ENCODE data around the gene ZNF579. TPM values are rescaled to one million over a fixed set of nuclear protein-coding genes. Genes with fewer than 3 reads are reported as not detected.

ZNF579 gene
- total RNA-seq, 1 donor from 2014 or later = 1.8 TPM

DNA sequence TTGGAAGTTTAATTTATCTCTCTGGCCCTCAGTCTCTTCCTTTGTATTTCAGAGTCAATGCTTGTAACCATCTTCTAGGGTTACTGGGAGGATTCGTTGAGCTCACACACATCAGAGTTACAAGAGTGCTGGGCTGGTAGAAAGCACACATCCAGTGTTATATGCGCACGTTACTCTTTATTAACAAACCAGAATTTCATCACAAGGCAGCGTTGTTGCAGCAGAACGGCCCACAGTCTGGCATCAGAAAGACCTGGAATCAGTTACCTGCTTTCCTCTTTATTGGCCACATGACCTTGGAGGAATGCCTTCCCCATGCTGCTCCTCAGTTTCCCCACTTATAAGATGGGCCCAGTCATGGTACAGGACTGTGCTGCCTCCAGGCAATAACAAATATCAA lies 28.7 kb upstream of the ZNF579 start:
- no peak for DNase-seq (ENCODE audit: low read depth)
- FAIRE-seq = no peak
- Histone ChIP-seq H3K36me3 (ENCODE audit: control insufficient read depth, insufficient read depth, low read length) (peaks cover 10% of the 10 kb centered on the region), H3K27me3 (ENCODE audit: control insufficient read depth, insufficient read depth, low read length) (no peaks in the 10 kb centered on the region), H3K4me3 (ENCODE audit: low read depth, low read length) (no peak overlapping the region)
- TF ChIP-seq CTCF (IDR thresholded peaks at IDR 0.05; ENCODE audit: insufficient read depth, low read length, severe bottlenecking) = no peak

GRCh38 chr19:55606817-55607216 lies 26.2 kb upstream of the ZNF579 start:
- peaks cover 14% of the 10 kb centered on the region for H3K36me3 ChIP-seq (ENCODE audit: control insufficient read depth, insufficient read depth, low read length)
- no peak overlapping the region for H3K4me3 ChIP-seq (ENCODE audit: low read depth, low read length)
- DNase-seq (ENCODE audit: low read depth) (no peak), FAIRE-seq (no peak)
- TF ChIP-seq CTCF (IDR thresholded peaks at IDR 0.05; ENCODE audit: insufficient read depth, low read length, severe bottlenecking) = no peak
- no peaks in the 10 kb centered on the region for H3K27me3 ChIP-seq (ENCODE audit: control insufficient read depth, insufficient read depth, low read length)

DNA sequence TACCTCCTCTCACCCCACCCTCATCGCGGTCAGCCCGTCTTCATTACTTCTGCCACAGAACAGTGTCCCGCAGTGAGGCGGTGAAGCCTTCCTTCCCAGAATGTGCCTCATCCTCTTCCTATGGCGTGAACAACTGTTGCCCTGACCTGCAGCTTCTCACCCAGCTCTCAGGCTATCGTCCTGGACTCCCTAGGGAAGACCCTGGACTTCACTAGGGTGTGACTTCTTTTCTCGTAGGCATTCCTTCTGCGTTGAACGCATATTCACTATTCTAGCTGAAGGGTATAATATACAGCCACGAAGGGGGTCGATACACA lies 25.8 kb upstream of the ZNF579 start:
- Histone ChIP-seq H3K4me3 (ENCODE audit: low read depth, low read length) (peak overlapping the region; percentile 62), H3K36me3 (ENCODE audit: control insufficient read depth, insufficient read depth, low read length) (peaks cover 14% of the 10 kb centered on the region), H3K27me3 (ENCODE audit: control insufficient read depth, insufficient read depth, low read length) (no peaks in the 10 kb centered on the region)
- DNase-seq (ENCODE audit: low read depth) (no peak), FAIRE-seq (no peak)
- TF ChIP-seq CTCF (IDR thresholded peaks at IDR 0.05; ENCODE audit: insufficient read depth, low read length, severe bottlenecking) = no peak

DNA sequence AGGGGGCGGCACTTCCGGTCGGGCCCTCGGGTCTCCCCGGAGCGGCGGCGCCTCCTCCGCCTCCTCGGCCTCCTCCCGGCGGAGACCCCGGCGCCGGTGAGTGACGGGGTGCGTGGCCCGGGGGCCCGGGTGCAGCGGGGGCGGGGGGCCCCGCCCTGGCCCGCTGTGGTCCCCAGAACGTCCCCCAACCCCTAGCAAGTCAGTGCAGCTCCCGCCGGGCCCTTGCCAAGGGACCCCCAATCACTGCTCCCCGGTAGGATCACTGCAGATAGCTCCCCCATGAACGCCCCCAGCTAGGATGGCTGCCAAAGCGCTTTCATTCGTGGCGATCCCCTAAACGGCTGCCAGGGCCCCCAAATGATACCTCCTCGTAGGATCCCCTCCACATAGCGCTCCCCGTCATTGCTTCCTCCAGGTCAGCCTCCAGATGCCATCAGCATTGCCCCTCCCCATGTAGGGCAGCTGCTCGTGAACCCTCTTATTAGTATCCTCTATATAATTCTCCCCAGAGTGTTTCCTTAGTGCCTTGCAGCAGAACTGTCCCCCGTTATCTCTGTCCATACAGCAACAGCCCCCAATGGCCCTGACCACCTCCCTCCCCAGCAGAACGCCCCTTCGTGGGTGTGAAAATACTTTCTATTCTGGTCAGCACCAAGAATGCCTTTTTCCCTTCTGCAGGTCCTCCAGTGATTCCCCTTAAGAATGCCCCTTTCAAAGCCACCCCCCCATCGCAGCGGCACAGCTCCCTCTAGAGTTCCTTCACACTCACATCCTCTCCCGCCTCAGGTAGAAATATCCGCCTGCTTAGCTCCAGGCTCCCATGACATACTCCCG lies 25.2 kb upstream of the ZNF579 start, which contains the start of gene ZNF865:
Gene ZNF865, plus strand, starts transcription at position 11 of the 834 bp plus-strand sequence. CDS start 7,972 bp downstream, outside the sequence.
- DNase-seq (ENCODE audit: low read depth) (peak; percentile 78), FAIRE-seq (no peak)
- H3K4me3 ChIP-seq (ENCODE audit: low read depth, low read length) = peak within 1 kb of the TSS; percentile 62
- H3K36me3 ChIP-seq (ENCODE audit: control insufficient read depth, insufficient read depth, low read length) = peaks cover 13% of the 10 kb centered on the region
- H3K27me3 ChIP-seq (ENCODE audit: control insufficient read depth, insufficient read depth, low read length) = no peaks in the 10 kb centered on the region
- TF ChIP-seq CTCF (IDR thresholded peaks at IDR 0.05; ENCODE audit: insufficient read depth, low read length, severe bottlenecking) = peak; percentile 86

DNA sequence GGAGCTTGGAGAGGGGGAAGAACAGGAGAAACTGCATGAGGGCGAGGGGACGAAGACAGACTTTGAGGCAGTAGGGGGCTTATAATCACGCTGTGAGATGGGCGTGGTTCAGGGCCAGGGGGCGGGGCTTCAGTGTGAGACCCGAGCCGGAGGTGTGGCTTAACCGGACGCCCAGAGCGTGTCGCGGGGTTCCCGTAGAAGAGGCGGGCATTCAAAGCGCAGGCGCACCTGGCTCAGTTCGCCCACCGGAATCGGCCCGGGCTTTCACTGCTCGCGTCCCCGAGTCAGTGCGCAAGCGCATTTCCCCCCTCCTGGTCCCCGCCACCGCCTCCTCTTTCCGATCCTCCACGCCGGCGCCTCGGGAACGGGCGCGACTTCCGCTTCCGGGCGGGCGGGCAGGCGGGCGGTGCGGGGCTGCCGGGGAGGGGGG lies 24.6 kb upstream of the ZNF579 start:
- Histone ChIP-seq H3K36me3 (ENCODE audit: control insufficient read depth, insufficient read depth, low read length) (peaks cover 13% of the 10 kb centered on the region), H3K4me3 (ENCODE audit: low read depth, low read length) (peak overlapping the region; percentile 62), H3K27me3 (ENCODE audit: control insufficient read depth, insufficient read depth, low read length) (no peaks in the 10 kb centered on the region)
- DNase-seq (ENCODE audit: low read depth) = peak; percentile 91
- no peak for FAIRE-seq
- TF ChIP-seq CTCF (IDR thresholded peaks at IDR 0.05; ENCODE audit: insufficient read depth, low read length, severe bottlenecking) = no peak

Data from bronchial epithelial cell (primary cell).